Endothelial cell of umbilical vein (primary cell): ENCODE results near the gene MEF2A. TPM values are rescaled to one million over a fixed set of nuclear protein-coding genes. Genes with fewer than 3 reads are reported as not detected.

Source experiments
- BruUV-seq: library from RNA; stranded (reverse); fragments of 400-500 nt; replicated peaks from 2 replicates; lab custom pipeline; 2021; lab: Mats Ljungman, UMichigan
- CTCF ChIA-PET: fragments of 300-600, 350-600 bp; sonication (Branson Sonifier 250); formaldehyde crosslinking; loops from one replicate; lab custom pipeline; 2021; ENCODE audit warnings: antibody characterized with exemption, inconsistent platforms; lab: Charles Lee
- POLR2A ChIA-PET: fragments of 300-600, 350-600 bp; sonication (Branson Sonifier 250); formaldehyde crosslinking; loops from one replicate; lab custom pipeline; 2021; ENCODE audit warnings: antibody characterized with exemption, inconsistent platforms; lab: Charles Lee
- DNase-seq: peaks from one replicate; pipeline ENCODE4 v3.0.0-alpha.2; 2011; ENCODE audit warnings: low read depth, low spot score
- FAIRE-seq: peaks from 2 replicates; lab custom pipeline; 2011; peaks lifted over from hg19 to GRCh38; lab: Jason Lieb, UNC
- H2AFZ ChIP-seq: 2 replicates; pipeline ENCODE4 v1.6.0; 2012; ENCODE audit warnings: low read depth, low read length, control low read depth, inconsistent platforms
- H3K27ac ChIP-seq: 2 replicates; pipeline ENCODE4 v1.5.1; 2011; ENCODE audit warnings: low read depth, mild to moderate bottlenecking, control low read depth, low read length, moderate library complexity; ENCODE audit not compliant: insufficient read depth
- H3K27me3 ChIP-seq, 2 experiments: 2 replicates each; pipeline versions ENCODE4 v1.6.0 to v1.6.1; 2011; ENCODE audit warnings: low read length in 2 of 2, mixed read lengths in 1 of 2; ENCODE audit not compliant: control insufficient read depth in 2 of 2, insufficient read depth in 2 of 2
- H3K36me3 ChIP-seq, 2 experiments: 2 replicates in 1 of 2; 3 replicates in 1 of 2; pipeline ENCODE4 v1.5.1; 2011; ENCODE audit warnings: low read length in 2 of 2, mild to moderate bottlenecking in 1 of 2, moderate library complexity in 1 of 2; ENCODE audit not compliant: control insufficient read depth in 2 of 2, insufficient read depth in 2 of 2; ENCODE audit errors: extremely low read depth in 1 of 2
- H3K4me1 ChIP-seq: 3 replicates; pipeline ENCODE4 v1.5.1; 2011; ENCODE audit warnings: mild to moderate bottlenecking, low read length; ENCODE audit not compliant: control insufficient read depth, insufficient read depth; ENCODE audit errors: extremely low read depth
- H3K4me2 ChIP-seq: 2 replicates; pipeline ENCODE4 v1.6.1; 2011; ENCODE audit warnings: low read length, control low read depth, mixed read lengths; ENCODE audit not compliant: insufficient read depth
- H3K4me3 ChIP-seq, 3 experiments: fragments of 200-600 bp in 1 of 3; sonication (generic), shearing (Covaris generic) in 1 of 3; replicated peaks in 1 of 3; 2 replicates each; pipeline ENCODE4 v1.5.1; 2011 to 2016; ENCODE audit warnings: control low read depth in 3 of 3, low read length in 3 of 3, mild to moderate bottlenecking in 2 of 3, inconsistent platforms in 1 of 3, low read depth in 1 of 3, moderate library complexity in 1 of 3; ENCODE audit not compliant: insufficient read depth in 1 of 3
- H3K79me2 ChIP-seq: 2 replicates; pipeline ENCODE4 v1.6.0; 2012; ENCODE audit warnings: low read length, inconsistent platforms; ENCODE audit not compliant: control insufficient read depth, insufficient read depth
- H3K9ac ChIP-seq: replicated peaks from 2 replicates; pipeline ENCODE3; 2011; ENCODE audit warnings: low read length, control low read depth; ENCODE audit not compliant: insufficient read depth; ENCODE audit errors: extremely low read depth
- H3K9me1 ChIP-seq: replicated peaks from 3 replicates; pipeline ENCODE4 v1.6.0; 2011; ENCODE audit warnings: mild to moderate bottlenecking, low read length; ENCODE audit not compliant: control insufficient read depth, insufficient read depth; ENCODE audit errors: extremely low read depth
- H3K9me3 ChIP-seq: replicated peaks from 2 replicates; pipeline ENCODE4 v1.5.1; 2012; ENCODE audit warnings: low read length, inconsistent platforms; ENCODE audit not compliant: control insufficient read depth, insufficient read depth
- H4K20me1 ChIP-seq: replicated peaks from 2 replicates; pipeline ENCODE3; 2011; ENCODE audit warnings: mild to moderate bottlenecking, low read length; ENCODE audit not compliant: control insufficient read depth, insufficient read depth; ENCODE audit errors: extremely low read depth
- CTCF ChIP-seq, 2 donors: IDR thresholded peaks; 1 replicate in 1 of 2; 2 replicates in 1 of 2; pipeline ENCODE4 v1.5.1; 2011; ENCODE audit warnings: low read length in 2 of 2, mild to moderate bottlenecking in 2 of 2, moderate library complexity in 2 of 2, control low read depth in 1 of 2, inconsistent platforms in 1 of 2, low read depth in 1 of 2; ENCODE audit not compliant: insufficient read depth in 1 of 2; ENCODE audit errors: extremely low read depth in 1 of 2
- EZH2 ChIP-seq: IDR thresholded peaks from 2 replicates; pipeline ENCODE4 v1.6.1; 2012; ENCODE audit warnings: borderline replicate concordance, low read depth, mild to moderate bottlenecking, moderate library complexity, low read length, inconsistent platforms; ENCODE audit not compliant: severe bottlenecking
- FOS ChIP-seq: IDR thresholded peaks from 2 replicates; pipeline ENCODE4 v1.6.1; 2011; ENCODE audit warnings: mild to moderate bottlenecking, low read length, moderate library complexity, borderline replicate concordance; ENCODE audit not compliant: insufficient read depth
- GATA2 ChIP-seq: IDR thresholded peaks from 2 replicates; pipeline ENCODE4 v1.7.0; 2011; ENCODE audit warnings: low read depth, mild to moderate bottlenecking, moderate library complexity, mixed read lengths, low read length; ENCODE audit not compliant: insufficient read length, insufficient read depth
- JUN ChIP-seq: IDR thresholded peaks from 2 replicates; pipeline ENCODE4 v1.6.1; 2011; ENCODE audit warnings: borderline replicate concordance, low read depth; ENCODE audit not compliant: insufficient read length, insufficient read depth
- MAX ChIP-seq: IDR thresholded peaks from 2 replicates; pipeline ENCODE4 v1.6.1; 2011; ENCODE audit not compliant: insufficient read depth, insufficient read length
- MYC ChIP-seq: IDR thresholded peaks from one replicate; pipeline ENCODE4 v1.6.1; 2011; ENCODE audit warnings: mild to moderate bottlenecking, low read depth, low read length
- POLR2A ChIP-seq: IDR thresholded peaks from 2 replicates; pipeline ENCODE4 v1.6.1; 2012; ENCODE audit warnings: low read depth, mild to moderate bottlenecking, control low read depth, low read length
- POLR2AphosphoS5 ChIP-seq: IDR thresholded peaks from 2 replicates; pipeline ENCODE4 v1.6.1; 2012; ENCODE audit warnings: low read depth, mild to moderate bottlenecking, control low read depth, low read length, moderate library complexity; ENCODE audit not compliant: insufficient read depth
- dilution Hi-C: fragments of 300-500 bp; cut with MboI; formaldehyde crosslinking; loops from one replicate; pipeline ENCODE4 v1.15.0; 2019; ENCODE audit warnings: low sequenced_read_pairs; ENCODE audit not compliant: extremely low pct_ligation_motif_present
- intact Hi-C: fragments of 100-400 bp; cut with micrococcal nuclease; formaldehyde crosslinking; loops from one replicate; pipeline ENCODE4 v1.10.0; 2022
- polyA plus RNA-seq, 4 experiments: library from polyadenylated mRNA; depleted of rRNA in 3 of 4; stranded (reverse) in 3 of 4; unstranded in 1 of 4; fragments of >200 nt; gene quantifications; 2 replicates each; pipeline versions ENCODE4 v1.2.1 to v1.2.3, GENCODE V29; 2011 to 2012; ENCODE audit warnings: missing spikeins in 1 of 4
- total RNA-seq: library from RNA; stranded (reverse); gene quantifications from 2 replicates; pipeline ENCODE4 v1.2.3, GENCODE V29; 2021

MEF2A gene
- total and polyA plus RNA-seq, 2 donors (not counting 3 experiments of a cell fraction or from before 2014, with no cell fraction given) = 38.0 to 45.3 TPM

- FAIRE-seq (no peak), DNase-seq (no peak)
- Histone ChIP-seq H3K9ac (no peak overlapping the region), H2AFZ (no peak overlapping the region), H3K27ac (no peak overlapping the region), H3K36me3 (no peaks in the 10 kb centered on the region), H3K4me3 (no peak overlapping the region), H3K9me3 (no peaks in the 10 kb centered on the region), H3K4me2 (no peak overlapping the region), H3K27me3 (no peaks in the 10 kb centered on the region), H3K9me1 (no peaks in the 10 kb centered on the region), H3K4me1 (no peaks in the 10 kb centered on the region), H3K79me2 (no peaks in the 10 kb centered on the region), H4K20me1 (no peaks in the 10 kb centered on the region)
- POLR2A ChIA-PET = no interaction called here
- intact Hi-C loops (no loop called here), dilution Hi-C loops (loop anchor here (25.0 kb wide), 1 partner anchor 431 kb away; no protein-coding TSS in a partner anchor)
- TF ChIP-seq POLR2A (no peak), EZH2 (no peak), GATA2 (no peak), MAX (no peak), CTCF (IDR thresholded peaks at IDR 0.05; ENCODE audit: extremely low read depth in 1 of 2, insufficient read depth in 1 of 2, low read depth in 1 of 2, low read length in 2 of 2) (no peak), FOS (no peak), MYC (no peak), POLR2AphosphoS5 (no peak), JUN (no peak)
- BruUV-seq = no TSS peak
- CTCF ChIA-PET = interaction anchor here (1.9 to 7.9 kb wide), 2 partner anchors 14 to 445 kb away, joined by 7 to 48 read pairs; no protein-coding TSS in a partner anchor
Measured at GRCh38 chr15:99718421-99718820, 152.6 kb downstream of the MEF2A start.
